Renal cortical epithelial cell (primary cell): ENCODE results near the gene TMEM86B. TPM values are rescaled to one million over a fixed set of nuclear protein-coding genes. Genes with fewer than 3 reads are reported as not detected.
A peak's percentile ranks its signal among the peaks of the same experiment; 100 is the strongest.

Experiments
- DNase-seq: peaks from one replicate; pipeline ENCODE4 v3.0.0-alpha.2; 2011; ENCODE audit warnings: low read depth
- total RNA-seq: library from RNA; depleted of rRNA; stranded (reverse); fragments of >200 nt; gene quantifications from 2 replicates; pipeline ENCODE4 v1.2.3, GENCODE V29; 2014

TMEM86B gene
- total RNA-seq, result 0.94 TPM in 1 of 2 replicates, not detected in the other

DNA sequence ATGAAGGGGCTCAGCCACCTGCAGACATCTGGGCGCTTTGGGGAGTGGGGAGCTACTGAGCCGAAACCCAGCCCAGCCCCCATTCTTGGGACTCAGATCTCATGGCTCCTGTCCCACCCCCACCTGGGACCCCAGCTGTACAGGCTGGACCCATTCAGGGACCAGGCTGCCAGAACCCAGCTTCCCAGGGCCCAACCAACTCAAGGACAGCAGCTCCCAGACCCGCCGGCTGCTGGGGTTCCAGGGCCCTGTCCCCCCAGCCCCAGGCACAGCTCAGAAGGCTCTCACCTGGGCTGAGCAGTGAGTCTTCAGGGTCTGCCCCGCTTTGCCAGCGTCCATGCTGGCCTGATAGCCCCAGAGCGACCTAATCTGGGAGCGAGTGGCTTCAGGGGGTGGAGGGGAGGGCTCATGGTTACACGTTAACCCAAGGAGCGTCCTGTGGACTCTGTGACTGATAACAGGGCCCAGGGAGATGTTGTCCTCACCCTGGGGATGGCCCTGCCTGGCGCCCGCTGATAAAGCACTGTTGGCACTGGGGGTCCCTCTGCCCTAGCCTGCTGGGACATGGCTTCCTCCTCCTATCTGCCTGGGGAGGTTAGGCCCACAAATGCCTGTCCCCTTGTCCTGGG, at the start of gene TMEM86B:
TSS of gene TMEM86B (minus strand) at position 361 of the 629 bp plus-strand sequence. CDS start at position 339, 22 bp downstream.
- DNase-seq, result no peak

- no peak for DNase-seq
These were observed 48.9 kb upstream of the TMEM86B start for GRCh38 chr19:55277494-55277893.

GRCh38 chr19:55276720-55277430, 48.3 kb upstream of the TMEM86B start:
- DNase-seq, result no peak

DNA sequence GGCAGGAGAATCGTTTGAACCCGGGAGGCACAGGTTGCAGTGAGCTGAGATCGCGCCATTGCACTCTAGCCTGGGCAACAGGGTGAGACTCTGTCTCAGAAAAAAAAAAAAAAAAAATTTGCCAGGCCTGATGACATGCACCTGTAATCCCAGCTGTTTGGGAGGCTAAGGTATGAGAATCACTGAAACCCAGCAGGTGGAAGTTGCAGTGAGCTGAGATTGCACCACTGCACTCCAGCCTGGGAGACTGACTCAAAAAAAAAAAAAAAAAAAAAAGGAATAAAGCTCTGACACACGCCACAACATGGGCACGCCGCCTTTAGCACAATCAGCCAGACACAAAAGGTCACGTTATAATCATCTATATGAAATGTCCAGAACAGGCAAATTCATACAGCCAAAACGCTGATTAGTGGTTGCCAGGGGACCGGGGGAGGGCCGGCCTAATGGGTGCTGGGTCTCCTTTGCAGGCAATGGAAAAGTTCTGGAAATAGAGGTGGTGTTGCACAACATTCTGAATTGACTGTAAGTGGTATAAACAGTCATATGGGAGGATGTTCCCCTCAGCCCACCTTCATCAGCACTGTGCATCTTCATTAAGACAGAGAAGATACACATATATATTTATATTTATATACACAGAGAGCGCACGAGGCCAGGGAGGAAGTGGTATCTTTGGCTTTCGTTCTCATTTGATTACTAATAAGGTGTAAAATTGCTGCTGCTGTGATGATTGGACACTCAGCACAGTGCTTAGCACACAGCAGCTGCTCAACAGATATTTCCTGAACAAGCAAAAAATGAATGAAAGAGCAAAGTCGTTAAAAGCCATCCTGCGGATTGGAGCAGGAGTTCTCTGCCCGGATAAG, 47.5 kb upstream of the TMEM86B start:
- DNase-seq, result no peak

DNA sequence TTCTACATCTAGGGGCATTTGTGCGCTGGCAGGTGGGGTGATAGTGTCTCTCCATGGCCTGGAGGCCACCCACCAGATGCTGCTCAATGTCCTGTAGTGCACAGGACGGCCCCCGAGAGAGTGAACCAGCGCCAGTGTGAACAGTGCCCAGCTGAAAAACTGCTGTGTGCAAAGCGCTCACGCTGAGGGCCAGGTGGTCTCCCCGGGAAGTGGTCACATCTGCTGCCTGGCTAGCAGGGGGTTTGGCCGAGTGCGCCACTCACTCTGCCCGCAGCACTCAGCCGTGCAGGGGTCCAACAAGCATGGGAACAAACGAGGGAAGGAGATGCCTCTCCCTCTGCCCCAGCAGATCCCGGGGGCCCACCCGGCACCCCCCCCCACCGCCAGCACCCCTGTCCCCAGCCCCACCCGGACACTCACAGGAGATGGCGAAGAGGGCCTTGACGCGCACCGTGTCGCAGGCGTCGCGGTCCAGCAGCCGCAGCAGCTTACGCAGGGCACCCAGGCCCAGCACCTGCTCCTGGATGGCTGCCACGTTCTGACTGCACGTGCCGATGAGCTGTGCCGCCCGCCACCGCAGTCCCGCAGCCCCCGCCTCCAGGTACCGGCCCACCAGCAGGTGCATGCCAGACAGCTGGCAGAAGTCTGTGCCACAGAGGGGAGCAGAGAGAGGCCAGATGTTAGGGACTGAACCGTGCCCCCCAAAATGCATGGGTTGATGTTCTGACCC, 45.6 kb upstream of the TMEM86B start:
- DNase-seq, result no peak

GRCh38 chr19:55272142-55272541, 43.6 kb upstream of the TMEM86B start:
- no peak for DNase-seq

DNA sequence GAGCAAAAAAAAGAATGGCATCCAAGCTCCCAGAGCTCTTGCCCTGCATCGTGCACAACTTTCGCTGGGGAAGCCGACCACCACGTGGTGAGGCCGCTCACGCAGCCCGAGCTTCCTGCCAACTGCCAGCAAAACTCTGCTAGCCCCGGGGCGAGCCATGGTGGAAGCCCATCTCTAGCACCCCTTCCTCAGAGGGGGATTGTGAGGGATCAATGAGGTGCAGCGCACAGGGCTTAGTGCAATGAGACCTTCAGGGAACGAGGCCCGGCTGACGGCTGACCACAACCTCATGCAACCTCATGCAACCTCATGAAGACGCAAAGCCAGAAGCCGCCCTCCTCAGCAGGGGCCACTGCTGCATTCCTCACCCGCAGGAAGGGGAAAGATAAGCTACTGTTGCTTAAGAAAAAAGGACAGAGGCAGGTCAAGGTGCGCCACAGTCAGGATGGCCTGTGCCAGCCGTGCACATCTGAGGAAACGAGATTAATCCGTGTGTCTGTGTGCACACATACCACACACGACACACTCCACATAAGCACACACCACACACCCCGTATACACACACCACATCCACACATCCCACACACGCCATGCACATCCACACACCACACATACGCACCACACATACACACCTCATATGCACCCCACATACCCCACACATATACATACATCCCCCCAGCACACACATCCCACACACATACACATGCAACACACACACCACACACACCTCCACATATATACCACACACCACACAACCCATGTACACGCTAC, 41.8 kb upstream of the TMEM86B start:
- no peak for DNase-seq

DNA sequence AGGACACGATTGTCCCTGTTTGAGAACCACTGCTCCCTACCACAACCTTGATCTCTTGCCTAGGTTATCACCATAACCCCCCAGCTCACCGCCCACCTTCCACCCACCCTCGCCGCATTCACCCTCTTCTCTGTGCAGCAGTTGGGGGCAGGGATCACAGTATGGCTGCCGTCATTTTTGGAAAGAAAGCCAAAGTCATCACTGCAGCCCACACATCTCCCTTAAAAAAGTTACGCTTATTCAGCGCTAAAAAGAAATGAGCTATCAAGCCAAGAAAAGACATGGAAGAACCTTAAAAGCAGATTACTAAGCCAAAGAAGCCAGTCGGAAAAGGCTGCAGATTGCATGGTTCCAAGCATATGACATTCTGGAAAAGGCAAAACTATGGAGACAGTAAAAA, 40.7 kb upstream of the TMEM86B start:
- DNase-seq, result no peak

DNA sequence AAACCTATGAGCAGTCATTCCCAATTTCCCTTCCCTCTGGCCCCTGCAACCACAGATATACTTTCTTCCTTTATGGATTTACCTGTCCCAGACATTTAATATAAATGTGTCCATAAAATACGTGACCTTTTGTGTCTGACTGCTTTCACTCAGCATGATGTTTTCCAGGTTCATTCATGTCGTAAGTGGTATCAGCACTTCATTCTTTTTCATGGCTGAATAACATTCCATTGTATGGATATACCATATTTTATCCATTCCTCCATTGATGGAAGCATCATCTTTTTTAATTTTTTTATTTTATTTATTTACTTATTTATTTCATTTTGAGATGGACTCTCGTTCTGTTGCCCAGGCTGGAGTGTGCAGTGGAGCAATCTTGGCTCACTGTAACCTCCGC, 38.3 kb upstream of the TMEM86B start:
- DNase-seq, result no peak

DNA sequence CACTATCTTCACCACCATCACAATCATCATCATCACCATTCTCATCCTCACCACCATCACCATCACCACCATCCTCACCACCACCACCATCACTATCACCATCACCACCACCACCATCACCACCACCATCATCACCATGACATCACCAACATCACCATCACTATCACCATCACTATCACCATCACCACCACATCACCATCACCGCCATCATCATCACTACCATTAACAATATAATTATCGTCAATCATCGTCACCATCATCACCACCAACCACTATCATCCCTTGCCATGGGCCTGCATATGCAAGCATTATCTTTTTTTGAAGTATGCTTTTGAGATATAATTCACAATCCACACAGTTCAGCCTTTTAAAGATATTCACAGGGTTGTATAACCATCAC, 37.8 kb upstream of the TMEM86B start:
- DNase-seq, result no peak

DNA sequence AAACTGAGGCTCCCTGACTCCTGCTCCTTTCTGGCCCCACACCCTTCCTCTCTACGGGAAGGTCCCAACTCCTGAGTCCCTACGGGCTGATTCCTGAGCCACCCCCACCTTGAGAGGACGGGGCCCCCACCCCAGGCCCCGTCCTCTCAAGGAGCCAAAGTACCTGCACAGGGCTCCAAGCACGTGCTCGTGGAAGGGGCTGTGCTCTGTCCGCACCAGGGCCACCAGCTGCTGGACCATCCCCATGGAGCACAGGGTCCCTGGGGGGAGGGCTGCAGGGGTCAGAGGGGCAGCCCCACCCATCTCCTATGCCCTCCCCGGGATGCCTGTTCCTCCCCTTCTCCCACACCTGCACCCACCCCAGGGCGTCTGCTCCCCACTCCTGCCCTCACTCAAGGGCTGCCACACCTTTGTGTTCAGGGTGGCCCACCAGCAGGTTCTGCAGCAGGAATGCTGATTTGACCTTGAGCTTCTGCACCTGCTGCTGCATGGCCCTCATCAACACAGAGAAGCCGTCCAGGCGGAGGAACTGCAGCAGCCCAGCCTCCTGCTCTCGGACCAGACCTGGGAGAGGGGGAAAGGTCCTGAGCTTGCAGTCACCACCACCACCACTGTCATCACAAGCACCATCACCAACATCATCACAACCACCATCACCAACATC, 37.3 kb upstream of the TMEM86B start:
- no peak for DNase-seq

DNA sequence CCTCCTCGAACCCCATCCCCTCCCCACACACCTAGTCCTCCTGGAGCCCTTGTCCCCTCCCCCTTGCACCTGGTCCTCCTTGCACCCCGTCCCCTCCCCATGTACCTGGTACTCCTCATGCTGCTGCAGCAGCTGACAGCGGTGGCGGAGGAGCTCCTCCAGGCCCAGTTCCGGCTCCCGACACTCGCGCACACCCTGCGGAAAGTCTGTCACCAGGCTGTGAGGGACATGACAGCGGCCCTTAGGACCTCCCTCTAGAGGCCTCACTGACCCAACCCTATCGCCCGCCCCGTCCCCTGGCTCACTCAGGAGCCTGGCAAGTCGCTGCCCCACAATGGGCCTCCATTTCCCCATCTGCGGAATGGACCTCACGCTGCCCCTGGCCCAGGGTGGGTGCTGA, 36.6 kb upstream of the TMEM86B start:
- no peak for DNase-seq

DNA sequence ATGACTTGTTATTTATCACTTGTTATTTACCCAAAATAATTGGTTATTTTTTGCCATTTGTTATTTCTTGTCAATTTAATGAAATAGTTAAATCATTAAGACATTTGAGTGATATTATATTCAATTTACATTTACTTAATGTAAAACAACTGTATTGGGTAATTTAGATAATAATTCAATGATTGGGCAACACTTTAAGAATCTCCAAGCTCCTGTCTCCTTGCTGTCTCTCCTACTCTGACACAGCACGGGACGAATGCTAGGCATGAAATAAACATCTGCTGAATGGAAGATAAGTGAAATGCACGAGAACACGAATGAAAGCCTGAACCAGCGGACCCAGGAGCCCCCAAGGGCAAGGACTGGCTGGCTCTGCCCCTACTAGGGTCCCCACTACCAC, 36.0 kb upstream of the TMEM86B start:
- DNase-seq, result no peak

DNA sequence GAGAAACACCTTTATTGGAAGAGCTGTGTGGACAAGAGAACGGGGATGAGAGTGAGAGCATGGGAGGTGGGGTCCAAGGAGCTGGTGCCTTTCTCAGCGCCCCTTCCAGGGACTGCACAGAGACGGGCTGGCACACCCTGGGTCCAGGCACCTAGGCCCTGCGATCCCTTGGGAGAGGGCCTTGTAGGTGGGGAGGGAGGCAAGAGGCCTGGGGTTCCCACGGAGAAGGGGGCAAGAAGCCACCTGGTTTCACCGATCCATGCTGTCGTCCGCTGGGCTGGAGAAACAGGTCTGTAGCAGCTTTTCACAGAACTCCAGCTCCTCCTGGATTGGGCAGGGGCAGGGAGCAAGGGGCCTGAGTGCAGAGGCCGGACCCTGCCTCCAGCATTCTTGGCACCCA, 33.8 kb upstream of the TMEM86B start:
- DNase-seq, result no peak

GRCh38 chr19:55261671-55262126, 33.1 kb upstream of the TMEM86B start:
- no peak for DNase-seq

DNA sequence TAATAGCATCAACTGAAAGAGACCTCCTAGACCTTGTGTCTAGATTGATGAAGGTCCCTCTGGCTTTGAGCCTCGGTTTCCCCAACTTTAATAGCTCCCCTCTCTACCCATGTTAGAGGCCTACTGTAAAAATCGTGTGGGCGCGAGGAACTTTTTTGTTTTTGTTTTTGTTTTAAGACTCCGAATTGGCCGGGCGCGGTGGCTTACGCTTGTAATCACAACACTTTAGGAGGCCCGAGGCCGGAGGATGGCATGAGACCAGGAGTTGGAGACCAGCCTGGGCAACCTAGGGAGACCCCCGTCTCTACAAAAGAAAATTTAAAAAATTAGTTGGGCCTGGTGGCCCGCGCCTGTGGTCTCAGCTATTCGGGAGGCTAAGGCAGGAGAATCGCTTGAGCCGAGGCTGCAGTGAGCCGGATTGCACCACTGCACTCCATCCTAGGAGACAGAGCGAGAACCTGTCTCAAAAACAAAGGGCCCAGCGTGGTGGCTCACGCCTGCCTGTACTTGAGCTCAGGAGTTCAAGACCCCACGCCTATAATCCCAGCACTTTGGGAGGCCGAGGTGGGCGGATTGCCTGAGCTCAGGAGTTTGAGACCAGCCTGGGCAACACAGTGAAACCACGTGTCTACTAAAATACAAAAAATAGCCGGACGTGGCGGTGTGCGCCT, 31.1 kb upstream of the TMEM86B start:
- DNase-seq, result no peak

DNA sequence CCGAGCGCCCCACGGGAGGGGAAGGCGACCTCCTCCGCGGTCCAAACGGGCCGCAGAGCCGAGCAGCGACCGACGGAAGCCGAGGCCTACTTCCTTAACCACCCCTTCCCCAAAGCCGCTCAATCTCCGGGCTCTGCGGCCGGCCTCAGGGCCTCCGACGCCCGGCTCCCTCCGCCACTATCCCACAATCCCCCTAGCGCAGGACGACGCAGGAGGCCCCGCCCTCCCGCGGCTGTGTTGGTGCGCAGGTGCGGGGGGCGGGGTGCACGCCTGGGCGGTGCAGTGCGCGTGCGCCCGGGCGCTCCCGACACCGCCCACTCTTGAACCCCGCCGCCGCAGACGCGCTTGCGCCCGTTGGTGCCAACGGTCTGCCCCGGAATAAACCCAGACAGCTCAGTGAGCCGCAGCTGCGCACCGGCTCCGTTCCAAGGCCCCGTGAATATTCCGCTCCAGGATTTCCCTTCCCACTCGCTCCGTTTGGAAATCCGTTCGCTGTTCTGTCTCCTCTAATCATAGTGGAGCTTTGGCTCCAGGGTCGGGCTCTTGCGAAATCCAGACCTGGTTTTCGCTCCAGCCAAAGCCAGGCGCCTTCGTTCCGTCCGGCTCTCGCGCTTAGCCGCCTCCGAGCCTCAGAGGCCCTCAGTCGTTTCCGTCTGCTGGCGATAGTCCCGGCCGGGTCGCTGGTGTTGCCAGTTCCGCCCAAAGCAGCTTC, 30.4 kb upstream of the TMEM86B start, which contains the start of gene PPP6R1:
TSS of gene PPP6R1 (minus strand) at position 190 of the 712 bp plus-strand sequence. CDS start 11,914 bp downstream, outside the sequence.
- DNase-seq, result peak; percentile 96

DNA sequence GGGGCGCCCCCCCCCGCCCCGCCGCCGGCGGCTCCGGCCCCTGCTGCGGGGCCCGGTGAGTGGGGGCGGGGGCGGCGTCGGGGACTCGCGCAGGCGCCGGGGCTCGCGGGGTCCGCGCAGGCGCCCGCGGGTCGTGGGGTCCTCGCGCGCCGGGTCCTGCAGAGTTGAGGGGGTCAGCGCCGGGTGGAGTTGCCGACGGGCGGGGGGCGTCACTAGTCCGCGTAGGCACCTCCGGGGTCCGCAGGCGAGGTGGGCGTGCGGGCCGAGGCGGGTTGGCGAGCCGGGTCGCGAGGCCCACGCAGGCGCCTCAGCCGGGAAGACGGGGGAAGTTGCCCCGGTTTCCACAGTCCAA, 29.9 kb upstream of the TMEM86B start:
- no peak for DNase-seq
